Activated CD4-positive, alpha-beta T cell treated with anti-CD3 and anti-CD28 coated beads for 1 hour (primary cell): ENCODE results near the gene PRRT3.
"Not testable (repeated sequence)": the region's sequence is repeated elsewhere in the genome, so short reads cannot be mapped to it uniquely, and the experiment has no call there.

Source experiments
- DNase-seq: peaks from one replicate; pipeline ENCODE4 v3.0.0-alpha.2; 2020

Gene PRRT3

GRCh38 chr3:9897408-9898372, 54.5 kb downstream of the PRRT3 start:
- DNase-seq, result no peak

GRCh38 chr3:9896755-9897407, 55.3 kb downstream of the PRRT3 start:
- not testable (repeated sequence) for DNase-seq

- DNase-seq, result not testable (repeated sequence)
Observed at GRCh38 chr3:9895715-9896114, 56.5 kb downstream of the PRRT3 start.
